Esophagus muscularis mucosa (tissue), 3 donors: Measurements from ENCODE around the gene ERBIN.

Source experiments
- POLR2A ChIP-seq: fragments of 450-650 bp; IDR thresholded peaks from one replicate; pipeline ENCODE4 v1.6.1; 2017; ENCODE audit warnings: antibody characterized with exemption, moderate library complexity, mild to moderate bottlenecking, low read depth
- POLR2AphosphoS5 ChIP-seq, 2 donors: sonication (generic); formaldehyde crosslinking; IDR thresholded peaks; one replicate each; pipeline ENCODE4 v1.6.1; 2017; ENCODE audit warnings: antibody characterized with exemption in 2 of 2
- TF ChIP-seq, protein P1 (sequence below), 3 experiments: fragments of 200-600 bp in 2 of 3; fragments of 450-650 bp in 1 of 3; sonication (generic) in 2 of 3; IDR thresholded peaks; one replicate each; pipeline ENCODE4 v1.5.1; 2017 to 2019; ENCODE audit warnings: antibody characterized with exemption in 3 of 3, mild to moderate bottlenecking in 2 of 3, moderate library complexity in 1 of 3

- TF ChIP-seq, protein P1, sequence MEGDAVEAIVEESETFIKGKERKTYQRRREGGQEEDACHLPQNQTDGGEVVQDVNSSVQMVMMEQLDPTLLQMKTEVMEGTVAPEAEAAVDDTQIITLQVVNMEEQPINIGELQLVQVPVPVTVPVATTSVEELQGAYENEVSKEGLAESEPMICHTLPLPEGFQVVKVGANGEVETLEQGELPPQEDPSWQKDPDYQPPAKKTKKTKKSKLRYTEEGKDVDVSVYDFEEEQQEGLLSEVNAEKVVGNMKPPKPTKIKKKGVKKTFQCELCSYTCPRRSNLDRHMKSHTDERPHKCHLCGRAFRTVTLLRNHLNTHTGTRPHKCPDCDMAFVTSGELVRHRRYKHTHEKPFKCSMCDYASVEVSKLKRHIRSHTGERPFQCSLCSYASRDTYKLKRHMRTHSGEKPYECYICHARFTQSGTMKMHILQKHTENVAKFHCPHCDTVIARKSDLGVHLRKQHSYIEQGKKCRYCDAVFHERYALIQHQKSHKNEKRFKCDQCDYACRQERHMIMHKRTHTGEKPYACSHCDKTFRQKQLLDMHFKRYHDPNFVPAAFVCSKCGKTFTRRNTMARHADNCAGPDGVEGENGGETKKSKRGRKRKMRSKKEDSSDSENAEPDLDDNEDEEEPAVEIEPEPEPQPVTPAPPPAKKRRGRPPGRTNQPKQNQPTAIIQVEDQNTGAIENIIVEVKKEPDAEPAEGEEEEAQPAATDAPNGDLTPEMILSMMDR (IDR thresholded peaks at IDR 0.05), result no peak
- no peak for TF ChIP-seq POLR2A
- no peak for TF ChIP-seq POLR2AphosphoS5 (IDR thresholded peaks at IDR 0.05)
These were observed 67.9 kb downstream of the ERBIN start for GRCh38 chr5:65994117-65994786.
